ENCODE measurements around the gene GRAP2. TPM values are rescaled to one million over a fixed set of nuclear protein-coding genes. Genes with fewer than 3 reads are reported as not detected.

Gene GRAP2
- total and polyA plus RNA-seq, 9 of the 15 experiments (the other 6 are each of a cell fraction or from before 2014, with no cell fraction given), result 4.8 to 88.7 (median 60.4) TPM

- intact Hi-C loops (cut with micrococcal nuclease) (loop anchor here (10.0 kb wide), 1 partner anchor 68 kb away; no protein-coding TSS in a partner anchor), in situ Hi-C loops (cut with MboI) (no loop called here)
- DNase-seq (ENCODE audit: extremely low read depth in 1 of 4, low spot score in 3 of 4), result peak in 1 of 4 experiments; percentile 80
- Histone ChIP-seq H3K4me2 (ENCODE audit: insufficient read depth, low read length) (no peak overlapping the region), H3K27me3 (ENCODE audit: control insufficient read depth in 2 of 2, insufficient read depth in 2 of 2, low read length in 2 of 2) (no peaks in the 10 kb centered on the region), H3K9me3 (replicated peaks; ENCODE audit: control insufficient read depth, insufficient read depth, low read depth, low read length) (no peaks in the 10 kb centered on the region), H3K9ac (ENCODE audit: insufficient read depth in 1 of 2, low read depth in 2 of 2, low read length in 2 of 2) (no peak overlapping the region), H3K79me2 (ENCODE audit: control insufficient read depth, insufficient read depth, low read length) (no peaks in the 10 kb centered on the region), H3K4me3 (no peak overlapping the region), H3K27ac (ENCODE audit: extremely low read depth, low read depth, low read length) (peak overlapping the region; percentile 48; the same call in 1 of the 3 replicates), H3K4me1 (replicated peaks in 1 of 2; ENCODE audit: control insufficient read depth in 2 of 2, insufficient read depth in 2 of 2, low read length in 2 of 2) (peaks cover 2 to 6% of the 10 kb centered on the region in 2 experiments; a peak in 4 of 5 replicates), H2AFZ (ENCODE audit: low read depth, low read length) (peak overlapping the region; percentile 41), H3K9me1 (ENCODE audit: control insufficient read depth, insufficient read depth, low read length) (no peaks in the 10 kb centered on the region), H3K36me3 (ENCODE audit: control insufficient read depth, insufficient read depth, low read length) (no peaks in the 10 kb centered on the region), H4K20me1 (replicated peaks; ENCODE audit: control insufficient read depth, insufficient read depth, low read length) (no peaks in the 10 kb centered on the region)
- ChIA-PET CTCF (ENCODE audit: low intra/inter-chr PET ratio) (no interaction called here), POLR2A (interaction anchor here (1.1 to 1.4 kb wide), 2 partner anchors 10 to 24 kb away, joined by 3 read pairs; no protein-coding TSS in a partner anchor)
- BruUV-seq (replicated peaks), result no TSS peak
- ATAC-seq, result peak; percentile 89
- FAIRE-seq, result peak; percentile 65
- WGBS (ENCODE audit: insufficient coverage, low coverage, missing lambda C conversion rate), result 0% methylated on average over 4 of the region's 4 CpGs
- TF ChIP-seq CC2D1A (IDR thresholded peaks at IDR 0.05) (peak; percentile 39; the same call in 1 of the 2 replicates), SMARCC2 (IDR thresholded peaks at IDR 0.05; ENCODE audit: low read depth) (0 out of 2 replicates have a peak, but pooled peaks have one; percentile 22), CBX1 (IDR thresholded peaks at IDR 0.05; ENCODE audit: low read depth) (no peak), ARID1B (IDR thresholded peaks at IDR 0.05) (peak; percentile 41), SMARCA4 (IDR thresholded peaks at IDR 0.05) (peak; percentile 75), JUND (IDR thresholded peaks at IDR 0.05; ENCODE audit: borderline replicate concordance, low read depth, low read length) (peak; percentile 79), JUND (tag; IDR thresholded peaks at IDR 0.05; ENCODE audit: borderline replicate concordance, low read depth, low read length) (peak; percentile 57; the same call in 1 of the 3 replicates), FOXJ3 (CRISPR knock-in tag; IDR thresholded peaks at IDR 0.05) (no peak), DMBX1 (CRISPR knock-in tag; IDR thresholded peaks at IDR 0.05; ENCODE audit: borderline replicate concordance) (no peak), CBFA2T3 (IDR thresholded peaks at IDR 0.05) (0 out of 2 replicates have a peak, but pooled peaks have one; percentile 7), BACH1 (tag; IDR thresholded peaks at IDR 0.05) (no peak), TAF9B (IDR thresholded peaks at IDR 0.05; ENCODE audit: partially characterized antibody) (peak; percentile 25), ZNF592 (IDR thresholded peaks at IDR 0.05) (peak; percentile 49), FOSL1 (tag; conservative IDR thresholded peaks at IDR 0.05) (peak; percentile 81), ZNF384 (IDR thresholded peaks at IDR 0.05; ENCODE audit: low read depth, low read length) (peak; percentile 91), DPF2 (IDR thresholded peaks at IDR 0.05) (peak; percentile 82), ZNF133 (CRISPR knock-in tag; IDR thresholded peaks at IDR 0.05) (no peak), HMBOX1 (IDR thresholded peaks at IDR 0.05) (peak; percentile 92)
- TF ChIP-seq, protein P1, sequence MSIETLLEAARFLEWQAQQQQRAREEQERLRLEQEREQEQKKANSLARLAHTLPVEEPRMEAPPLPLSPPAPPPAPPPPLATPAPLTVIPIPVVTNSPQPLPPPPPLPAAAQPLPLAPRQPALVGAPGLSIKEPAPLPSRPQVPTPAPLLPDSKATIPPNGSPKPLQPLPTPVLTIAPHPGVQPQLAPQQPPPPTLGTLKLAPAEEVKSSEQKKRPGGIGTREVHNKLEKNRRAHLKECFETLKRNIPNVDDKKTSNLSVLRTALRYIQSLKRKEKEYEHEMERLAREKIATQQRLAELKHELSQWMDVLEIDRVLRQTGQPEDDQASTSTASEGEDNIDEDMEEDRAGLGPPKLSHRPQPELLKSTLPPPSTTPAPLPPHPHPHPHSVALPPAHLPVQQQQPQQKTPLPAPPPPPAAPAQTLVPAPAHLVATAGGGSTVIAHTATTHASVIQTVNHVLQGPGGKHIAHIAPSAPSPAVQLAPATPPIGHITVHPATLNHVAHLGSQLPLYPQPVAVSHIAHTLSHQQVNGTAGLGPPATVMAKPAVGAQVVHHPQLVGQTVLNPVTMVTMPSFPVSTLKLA (conservative IDR thresholded peaks at IDR 0.05), result peak in 1 of 2 experiments; percentile 41; a peak in 1 of 4 replicates
Observed at GRCh38 chr22:39856588-39856987, 44.3 kb upstream of the GRAP2 start.

Data from K562 (cell line).